Right lobe of liver (tissue), 4 donors: ENCODE measurements around the gene CNR2.

Experiments used
- CTCF ChIP-seq, 4 donors: fragments of 200-600 bp in 3 of 4; fragments of 450-650 bp in 1 of 4; IDR thresholded peaks; one replicate each; pipeline versions ENCODE4 v1.5.1 to v1.8.0; 2016 to 2022; ENCODE audit warnings: antibody characterized with exemption in 4 of 4, mild to moderate bottlenecking in 2 of 4
- POLR2A ChIP-seq: fragments of 450-650 bp; IDR thresholded peaks from one replicate; pipeline ENCODE4 v1.6.1; 2017; ENCODE audit warnings: antibody characterized with exemption, mild to moderate bottlenecking
- donor health status: DM: no; HTN: no; CAD: no.
- donor health status: DM: no; HTN: no; CAD: no.
- donor health status: DM: no; HTN: yes; CAD: no.

- TF ChIP-seq CTCF (IDR thresholded peaks at IDR 0.05) (no peak), POLR2A (no peak)
These were observed 30.4 kb downstream of the CNR2 start for GRCh38 chr1:23882746-23883145.
